ENCODE measurements around the gene EHBP1.

Gene EHBP1

GRCh38 chr2:63078852-63079606 lies 373.5 kb downstream of the EHBP1 start:
- peak; percentile 67 for DNase-seq (ENCODE audit: low read depth)
- peak; percentile 76 for TF ChIP-seq CTCF (IDR thresholded peaks at IDR 0.05; ENCODE audit: insufficient read depth, low read depth, low read length, missing control alignments)
- no peak overlapping the region for H3K4me3 ChIP-seq (ENCODE audit: low read length)

- TF ChIP-seq CTCF (IDR thresholded peaks at IDR 0.05; ENCODE audit: insufficient read depth, low read depth, low read length, missing control alignments), result no peak
- no peak overlapping the region for H3K4me3 ChIP-seq (ENCODE audit: low read length)
- no peak for DNase-seq (ENCODE audit: low read depth)
Measured at GRCh38 chr2:63081404-63081803, 375.9 kb downstream of the EHBP1 start.

GRCh38 chr2:63086687-63087086 lies 381.2 kb downstream of the EHBP1 start:
- TF ChIP-seq CTCF (IDR thresholded peaks at IDR 0.05; ENCODE audit: insufficient read depth, low read depth, low read length, missing control alignments), result no peak
- DNase-seq (ENCODE audit: low read depth), result no peak
- H3K4me3 ChIP-seq (ENCODE audit: low read length), result no peak overlapping the region

- DNase-seq (ENCODE audit: low read depth), result no peak
- no peak for TF ChIP-seq CTCF (IDR thresholded peaks at IDR 0.05; ENCODE audit: insufficient read depth, low read depth, low read length, missing control alignments)
- H3K4me3 ChIP-seq (ENCODE audit: low read length), result no peak overlapping the region
Measured at GRCh38 chr2:63092401-63092800, 386.9 kb downstream of the EHBP1 start.

DNA sequence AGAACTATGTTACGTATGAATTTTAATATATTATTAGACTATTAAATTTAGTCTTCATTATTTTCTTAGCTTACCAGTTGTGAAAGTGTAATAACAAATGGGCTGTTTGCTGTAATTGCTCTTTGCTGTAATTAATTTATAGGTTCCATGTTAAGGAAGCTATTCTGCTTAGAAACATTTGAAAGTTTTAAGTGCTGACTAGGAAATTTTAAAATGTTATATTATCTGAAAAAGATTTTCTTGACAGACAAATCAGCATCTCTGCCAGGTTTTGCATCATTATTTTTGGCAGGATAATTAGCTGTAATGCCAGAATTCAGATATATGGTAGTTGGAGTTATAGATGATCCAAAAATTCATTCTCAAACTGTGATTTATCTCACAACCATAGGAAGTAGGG lies 387.3 kb downstream of the EHBP1 start:
- H3K4me3 ChIP-seq (ENCODE audit: low read length), result no peak overlapping the region
- no peak for DNase-seq (ENCODE audit: low read depth)
- TF ChIP-seq CTCF (IDR thresholded peaks at IDR 0.05; ENCODE audit: insufficient read depth, low read depth, low read length, missing control alignments), result no peak

DNA sequence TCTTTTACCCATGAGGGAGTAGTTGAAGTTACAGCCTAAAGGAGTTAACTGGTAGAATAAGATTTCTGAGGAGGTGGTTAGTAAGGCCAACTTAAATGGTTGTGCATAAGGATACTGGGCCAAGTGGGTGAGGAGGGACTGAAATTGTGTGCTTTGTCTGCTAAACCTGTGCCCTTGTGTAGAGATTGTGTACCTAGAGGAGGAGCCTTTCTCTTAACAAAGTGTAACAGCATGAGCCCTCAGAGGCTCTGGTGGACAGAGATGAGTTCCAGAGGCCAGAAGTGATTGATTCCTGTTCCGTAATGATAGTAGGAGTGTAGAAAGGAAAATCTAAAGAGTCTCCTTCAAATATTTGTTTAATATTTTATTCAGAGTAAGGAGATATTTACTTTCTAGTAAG lies 388.0 kb downstream of the EHBP1 start:
- no peak for DNase-seq (ENCODE audit: low read depth)
- no peak for TF ChIP-seq CTCF (IDR thresholded peaks at IDR 0.05; ENCODE audit: insufficient read depth, low read depth, low read length, missing control alignments)
- H3K4me3 ChIP-seq (ENCODE audit: low read length), result no peak overlapping the region
